Hypothalamus (tissue), 51 donors: ENCODE results near the gene CTH.
"Not testable (repeated sequence)": the region's sequence is repeated elsewhere in the genome, so short reads cannot be mapped to it uniquely, and the experiment has no call there.

Source experiments
- DNase-seq, 51 donors: peaks; one replicate each; lab custom pipeline; 2025; lab: John Stamatoyannopoulos, UW

CTH gene

GRCh38 chr1:70449049-70449448 is 38.0 kb downstream of the CTH start:
- no peak for DNase-seq

- not testable (repeated sequence) for DNase-seq
Observed at GRCh38 chr1:70452164-70452939, 41.3 kb downstream of the CTH start.

GRCh38 chr1:70455291-70455690 is 44.2 kb downstream of the CTH start:
- no peak for DNase-seq

- peak in 10 of 51 donors; percentile 5 to 71 (median 17) for DNase-seq
Observed at GRCh38 chr1:70458131-70458530, 47.1 kb downstream of the CTH start.

GRCh38 chr1:70459496-70460225 is 48.6 kb downstream of the CTH start:
- no peak for DNase-seq

GRCh38 chr1:70460740-70461713 is 50.0 kb downstream of the CTH start:
- not testable (repeated sequence) for DNase-seq

- DNase-seq: no peak
Observed at GRCh38 chr1:70462611-70463010, 51.5 kb downstream of the CTH start.

GRCh38 chr1:70465911-70466310 is 54.8 kb downstream of the CTH start:
- DNase-seq: no peak

- no peak for DNase-seq
Observed at GRCh38 chr1:70467531-70467930, 56.5 kb downstream of the CTH start.

GRCh38 chr1:70468180-70468579 is 57.1 kb downstream of the CTH start:
- DNase-seq: no peak

- not testable (repeated sequence) for DNase-seq
Observed at GRCh38 chr1:70469184-70469583, 58.1 kb downstream of the CTH start.

- DNase-seq: no peak
Observed at GRCh38 chr1:70475023-70475422, 64.0 kb downstream of the CTH start.

- no peak for DNase-seq
Observed at GRCh38 chr1:70477090-70477489, 66.0 kb downstream of the CTH start.

GRCh38 chr1:70477905-70478304 is 66.8 kb downstream of the CTH start:
- not testable (repeated sequence) for DNase-seq

GRCh38 chr1:70483342-70483741 is 72.3 kb downstream of the CTH start:
- no peak for DNase-seq

- DNase-seq: no peak
Observed at GRCh38 chr1:70485624-70486023, 74.6 kb downstream of the CTH start.

- DNase-seq: no peak
Observed at GRCh38 chr1:70486676-70487458, 75.8 kb downstream of the CTH start.

- DNase-seq: no peak
Observed at GRCh38 chr1:70487459-70487815, 76.4 kb downstream of the CTH start.

- DNase-seq: peak in 13 of 51 donors; percentile 4 to 55 (median 15)
Observed at GRCh38 chr1:70487910-70488665, 77.0 kb downstream of the CTH start.
